Tibial nerve (tissue), 4 donors: ENCODE measurements around the gene GPR22. TPM values are rescaled to one million over a fixed set of nuclear protein-coding genes. Genes with fewer than 3 reads are reported as not detected.

ENCODE experiments used
- DNase-seq, 2 donors: peaks; one replicate each; pipeline ENCODE4 v3.0.0-alpha.2; 2019; ENCODE audit warnings: low spot score in 2 of 2
- H3K27ac ChIP-seq, 4 donors: fragments of 200-600 bp; sonication (generic) in 3 of 4; one replicate each; pipeline ENCODE4 v1.5.1; 2017 to 2019; ENCODE audit warnings: mild to moderate bottlenecking in 1 of 4
- H3K27me3 ChIP-seq, 2 donors: fragments of 200-600 bp; sonication (generic) in 1 of 2; one replicate each; pipeline versions ENCODE4 v1.5.1 to v1.6.0; 2017 to 2019
- H3K36me3 ChIP-seq, 3 donors: fragments of 200-600 bp; sonication (generic); one replicate each; pipeline ENCODE4 v1.5.1; 2018 to 2019
- H3K4me1 ChIP-seq, 4 donors: fragments of 200-600 bp; sonication (generic) in 3 of 4; one replicate each; pipeline ENCODE4 v1.5.1; 2017 to 2019
- H3K4me3 ChIP-seq, 4 donors: fragments of 200-600 bp; sonication (generic) in 3 of 4; one replicate each; pipeline ENCODE4 v1.5.1; 2017 to 2019; ENCODE audit warnings: mild to moderate bottlenecking in 1 of 4, moderate library complexity in 1 of 4
- H3K9me3 ChIP-seq, 4 donors: fragments of 200-600 bp; sonication (generic) in 3 of 4; one replicate each; pipeline ENCODE4 v1.5.1; 2017 to 2019
- CTCF ChIP-seq, 5 experiments: fragments of 200-600 bp in 3 of 5; fragments of 450-650 bp in 2 of 5; sonication (generic) in 3 of 5; IDR thresholded peaks; one replicate each; pipeline ENCODE4 v1.5.1; 2016 to 2019; ENCODE audit warnings: antibody characterized with exemption in 5 of 5, mild to moderate bottlenecking in 3 of 5, moderate library complexity in 2 of 5
- EP300 ChIP-seq, 2 donors: sonication (generic); formaldehyde crosslinking; IDR thresholded peaks; one replicate each; pipeline ENCODE4 v1.6.1; 2017; ENCODE audit warnings: antibody characterized with exemption in 2 of 2, mild to moderate bottlenecking in 1 of 2
- POLR2A ChIP-seq, 2 donors: fragments of 450-650 bp; IDR thresholded peaks; one replicate each; pipeline ENCODE4 v1.6.1; 2017; ENCODE audit warnings: antibody characterized with exemption in 2 of 2, mild to moderate bottlenecking in 2 of 2, moderate library complexity in 2 of 2
- WGBS, 2 donors: methylation state at CpG; one replicate each; pipeline ENCODE4 v1.1.5; 2018; 5-methylcytosine and 5-hydroxymethylcytosine counted together
- total RNA-seq, 4 donors: library from RNA; depleted of rRNA; stranded (reverse); fragments of >200 nt; gene quantifications; one replicate each; pipeline ENCODE4 v1.1.0, GENCODE V29; 2016

GPR22 gene
- total RNA-seq, 4 donors from 2014 or later = not detected

GRCh38 chr7:107464666-107465226 lies 5.1 kb upstream of the GPR22 start:
- H3K9me3 ChIP-seq = no peaks in the 10 kb centered on the region
- WGBS, 2 donors = 63 to 68% methylated on average over 3 of the region's 3 CpGs

GRCh38 chr7:107467972-107468371 lies 1.9 kb upstream of the GPR22 start:
- Histone ChIP-seq H3K9me3 (no peaks in the 10 kb centered on the region), H3K4me3 (no peak overlapping the region), H3K27ac (no peak overlapping the region), H3K27me3 (no peaks in the 10 kb centered on the region), H3K36me3 (no peaks in the 10 kb centered on the region), H3K4me1 (peaks cover 0 to 17% (median 0%) of the 10 kb centered on the region in 4 donors)
- TF ChIP-seq POLR2A (IDR thresholded peaks at IDR 0.05) (no peak), EP300 (IDR thresholded peaks at IDR 0.05) (no peak), CTCF (IDR thresholded peaks at IDR 0.05) (no peak)
- 87 to 95% methylated on average over 2 of the region's 2 CpGs for WGBS, 2 donors
- no peak for DNase-seq

More at GRCh38 chr7:107464666-107465226, 5.1 kb upstream of the GPR22 start:
- no peak for TF ChIP-seq EP300 (IDR thresholded peaks at IDR 0.05)
- TF ChIP-seq POLR2A (IDR thresholded peaks at IDR 0.05) = no peak
- no peak for TF ChIP-seq CTCF (IDR thresholded peaks at IDR 0.05)
- no peaks in the 10 kb centered on the region for H3K36me3 ChIP-seq
- H3K4me3 ChIP-seq = no peak overlapping the region
- H3K4me1 ChIP-seq = no peaks in the 10 kb centered on the region
- H3K27ac ChIP-seq = no peak overlapping the region
- DNase-seq = no peak
- no peaks in the 10 kb centered on the region for H3K27me3 ChIP-seq

- no peak for DNase-seq
- no peaks in the 10 kb centered on the region for H3K27me3 ChIP-seq
- no peak overlapping the region for H3K4me3 ChIP-seq
- H3K36me3 ChIP-seq = no peaks in the 10 kb centered on the region
- H3K4me1 ChIP-seq = peaks cover 0 to 24% (median 0%) of the 10 kb centered on the region in 4 donors
- WGBS, 2 donors = 100% methylated on average over 1 of the region's 1 CpG
- H3K27ac ChIP-seq = no peak overlapping the region
- TF ChIP-seq POLR2A (IDR thresholded peaks at IDR 0.05) = no peak
- TF ChIP-seq CTCF (IDR thresholded peaks at IDR 0.05) = no peak
- no peak for TF ChIP-seq EP300 (IDR thresholded peaks at IDR 0.05)
- H3K9me3 ChIP-seq = no peaks in the 10 kb centered on the region
Observed at GRCh38 chr7:107468824-107469223, 1.0 kb upstream of the GPR22 start.

- Histone ChIP-seq H3K36me3 (no peaks in the 10 kb centered on the region), H3K27me3 (no peaks in the 10 kb centered on the region), H3K4me1 (peaks cover 0 to 24% (median 0%) of the 10 kb centered on the region in 4 donors), H3K4me3 (no peak overlapping the region), H3K9me3 (no peaks in the 10 kb centered on the region), H3K27ac (no peak overlapping the region)
- WGBS, 2 donors = 60 to 63% methylated on average over 3 of the region's 3 CpGs
- no peak for DNase-seq
- TF ChIP-seq EP300 (IDR thresholded peaks at IDR 0.05) (no peak), CTCF (IDR thresholded peaks at IDR 0.05) (no peak), POLR2A (IDR thresholded peaks at IDR 0.05) (no peak)
Observed at GRCh38 chr7:107471292-107472070, 1.6 kb downstream of the GPR22 start.

GRCh38 chr7:107472116-107472515 lies 2.3 kb downstream of the GPR22 start:
- TF ChIP-seq POLR2A (IDR thresholded peaks at IDR 0.05) (no peak), CTCF (IDR thresholded peaks at IDR 0.05) (no peak), EP300 (IDR thresholded peaks at IDR 0.05) (no peak)
- peaks cover 0 to 24% (median 0%) of the 10 kb centered on the region in 4 donors for H3K4me1 ChIP-seq
- DNase-seq = no peak
- no peaks in the 10 kb centered on the region for H3K36me3 ChIP-seq
- no peaks in the 10 kb centered on the region for H3K27me3 ChIP-seq
- no peak overlapping the region for H3K4me3 ChIP-seq
- H3K27ac ChIP-seq = no peak overlapping the region
- no peaks in the 10 kb centered on the region for H3K9me3 ChIP-seq
- 61 to 67% methylated on average over 3 of the region's 3 CpGs for WGBS, 2 donors
